ENCODE data around the gene HCCS. TPM values are rescaled to one million over a fixed set of nuclear protein-coding genes. Genes with fewer than 3 reads are reported as not detected.
A peak's percentile ranks its signal among the peaks of the same experiment; 100 is the strongest.
"Not testable (repeated sequence)": the region's sequence is repeated elsewhere in the genome, so short reads cannot be mapped to it uniquely, and the experiment has no call there.

HCCS gene
- total RNA-seq, 1 experiment from 2014 or later: 116 TPM

DNA sequence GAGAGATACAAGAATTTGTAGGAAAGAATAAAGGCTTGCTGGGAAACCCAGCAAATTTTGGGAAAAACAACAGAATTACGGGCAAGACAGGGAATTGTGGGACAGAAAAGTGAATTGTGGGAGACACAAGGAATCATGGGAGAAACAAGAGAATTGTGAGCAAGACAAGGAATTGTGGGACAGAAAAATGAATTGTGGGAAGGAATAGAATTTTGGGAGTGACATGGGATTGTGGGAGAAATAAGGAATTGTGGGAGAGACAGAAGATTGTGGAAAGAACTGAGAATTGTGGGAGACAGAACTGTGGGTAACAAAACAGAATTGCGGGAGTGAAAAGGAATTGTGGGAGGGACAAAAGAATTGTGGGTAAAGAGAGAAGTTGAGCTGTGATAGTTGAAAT is 1.2 kb upstream of the HCCS start:
- no peak for DNase-seq
- peak overlapping the region; percentile 90 for H3K4me3 ChIP-seq
- peaks cover 29% of the 10 kb centered on the region for H3K36me3 ChIP-seq
- no peaks in the 10 kb centered on the region for H3K27me3 ChIP-seq
- peaks cover 3% of the 10 kb centered on the region; the same call in 1 of the 2 replicates for H3K9me3 ChIP-seq

DNA sequence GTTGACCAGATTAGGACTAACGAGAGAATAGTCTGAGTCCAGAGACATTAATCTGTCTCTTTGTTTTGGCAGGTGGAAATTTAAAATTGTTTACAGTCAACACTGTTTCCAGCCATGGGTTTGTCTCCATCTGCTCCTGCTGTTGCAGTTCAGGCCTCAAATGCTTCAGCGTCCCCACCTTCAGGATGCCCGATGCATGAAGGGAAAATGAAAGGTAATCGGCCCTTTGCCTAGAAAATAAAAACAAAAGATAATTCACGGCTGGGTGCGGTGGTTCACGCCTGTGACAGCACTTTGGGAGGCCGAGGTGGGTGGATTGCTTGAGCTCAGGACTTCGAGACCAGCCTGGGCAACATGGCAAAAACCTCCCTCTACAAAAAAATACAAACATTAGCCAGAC is 815 bp downstream of the HCCS start:
- H3K36me3 ChIP-seq: peaks cover 42% of the 10 kb centered on the region

DNA sequence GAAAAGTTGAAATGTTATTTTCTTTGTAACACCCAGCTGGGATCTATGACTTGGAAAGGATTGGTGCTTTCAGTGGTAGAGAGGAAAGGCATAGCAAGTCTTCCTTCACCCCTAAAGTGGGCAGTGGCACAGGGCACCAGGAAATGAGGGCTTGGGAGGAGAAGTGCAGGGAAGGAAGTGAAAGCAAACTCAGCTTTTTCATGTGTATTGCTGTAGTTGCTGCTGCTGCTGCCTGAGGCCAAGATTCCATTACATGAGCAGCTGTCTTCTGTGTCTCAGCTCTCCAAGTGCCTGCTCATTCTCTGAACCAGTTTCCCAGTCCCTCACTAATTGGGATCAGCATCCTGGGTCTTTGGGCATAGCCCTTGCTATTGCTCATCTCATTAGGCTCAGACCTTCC is 2.6 kb downstream of the HCCS start:
- Histone ChIP-seq H3K4me3 (no peak overlapping the region), H3K27me3 (no peaks in the 10 kb centered on the region), H3K36me3 (peaks cover 59% of the 10 kb centered on the region), H3K9me3 (peaks cover 3% of the 10 kb centered on the region; the same call in 1 of the 2 replicates)
- DNase-seq: no peak

More for the DNA sequence above, 815 bp downstream of the HCCS start:
- peaks cover 3% of the 10 kb centered on the region; the same call in 1 of the 2 replicates for H3K9me3 ChIP-seq
- H3K4me3 ChIP-seq: peak overlapping the region; percentile 90
- no peaks in the 10 kb centered on the region for H3K27me3 ChIP-seq
- no peak for DNase-seq

DNA sequence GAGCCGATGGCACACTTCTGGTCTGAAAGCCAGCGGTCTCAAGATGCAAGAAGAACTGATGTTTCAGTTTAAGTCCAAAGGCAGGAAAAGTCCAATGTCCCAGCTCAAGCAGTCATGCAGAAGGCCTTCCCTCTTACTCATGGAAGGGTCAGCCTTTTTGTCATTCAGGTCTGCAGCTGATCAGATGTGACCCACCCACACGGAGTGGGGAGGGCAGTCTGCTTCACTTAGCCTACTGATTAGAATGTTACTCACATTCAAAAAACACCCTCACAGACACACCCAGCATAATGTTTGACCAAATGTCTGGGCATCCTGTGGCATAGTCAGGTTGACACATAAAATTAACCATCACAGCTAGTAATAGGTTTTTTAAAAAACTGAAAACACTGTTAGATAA is 6.6 kb downstream of the HCCS start:
- no peak for DNase-seq

DNA sequence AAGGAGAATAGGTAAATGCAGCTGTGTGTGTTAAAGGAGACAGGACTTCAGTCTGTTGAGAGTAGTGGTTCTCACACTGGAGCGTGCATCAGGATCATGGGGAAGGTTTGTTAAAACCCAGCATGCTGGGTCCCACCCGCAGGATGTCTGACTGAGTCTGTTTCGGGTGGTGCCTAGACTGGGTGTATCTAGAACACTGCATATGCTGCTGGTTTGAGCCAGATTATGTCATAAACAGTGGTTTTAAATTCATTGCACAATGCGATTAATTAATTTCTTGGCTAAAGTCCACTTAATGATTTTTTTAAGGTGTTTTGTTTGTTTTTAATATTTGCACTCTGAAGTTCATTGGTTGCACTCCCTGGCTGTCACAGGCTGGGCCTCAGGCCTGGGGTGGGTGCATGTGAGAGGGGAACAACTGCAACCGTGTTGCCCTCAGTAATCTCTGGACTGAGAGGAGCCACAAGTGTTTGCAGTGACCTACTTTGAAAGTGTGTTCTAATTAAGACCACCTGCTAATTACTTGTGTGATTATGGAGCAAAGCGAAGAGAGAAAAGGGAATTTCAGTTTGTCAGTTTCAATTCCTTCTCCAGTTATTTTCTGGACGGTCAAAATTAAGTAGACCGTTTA is 8.3 kb downstream of the HCCS start:
- peaks cover 73% of the 10 kb centered on the region for H3K36me3 ChIP-seq

More for the DNA sequence above, 6.6 kb downstream of the HCCS start:
- Histone ChIP-seq H3K4me3 (no peak overlapping the region), H3K36me3 (peaks cover 85% of the 10 kb centered on the region), H3K27me3 (no peaks in the 10 kb centered on the region), H3K9me3 (no peaks in the 10 kb centered on the region)

DNA sequence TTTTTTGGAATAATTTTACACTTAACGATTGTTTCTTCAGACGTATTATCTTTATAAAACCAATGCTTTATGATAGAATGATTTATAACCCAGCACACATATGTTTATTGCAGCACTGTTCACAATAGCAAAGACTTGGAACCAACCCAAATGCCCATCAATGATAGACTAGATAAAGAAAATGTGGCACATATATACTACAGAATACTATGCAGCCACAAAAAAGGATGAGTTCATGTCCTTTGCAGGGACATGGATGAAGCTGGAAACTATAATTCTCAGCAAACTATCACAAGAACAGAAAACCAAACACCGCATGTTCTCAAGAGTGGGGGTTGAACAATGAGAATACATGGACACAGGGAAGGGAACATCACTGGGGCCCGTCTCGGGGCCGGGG is 12.0 kb downstream of the HCCS start:
- H3K9me3 ChIP-seq, H3K4me3 ChIP-seq, DNase-seq, H3K27me3 ChIP-seq: not testable (repeated sequence)
- peaks cover 41% of the 10 kb centered on the region for H3K36me3 ChIP-seq

More for the DNA sequence above, 8.3 kb downstream of the HCCS start:
- H3K4me3 ChIP-seq: no peak overlapping the region
- no peaks in the 10 kb centered on the region for H3K27me3 ChIP-seq
- H3K9me3 ChIP-seq: no peaks in the 10 kb centered on the region
- no peak for DNase-seq

DNA sequence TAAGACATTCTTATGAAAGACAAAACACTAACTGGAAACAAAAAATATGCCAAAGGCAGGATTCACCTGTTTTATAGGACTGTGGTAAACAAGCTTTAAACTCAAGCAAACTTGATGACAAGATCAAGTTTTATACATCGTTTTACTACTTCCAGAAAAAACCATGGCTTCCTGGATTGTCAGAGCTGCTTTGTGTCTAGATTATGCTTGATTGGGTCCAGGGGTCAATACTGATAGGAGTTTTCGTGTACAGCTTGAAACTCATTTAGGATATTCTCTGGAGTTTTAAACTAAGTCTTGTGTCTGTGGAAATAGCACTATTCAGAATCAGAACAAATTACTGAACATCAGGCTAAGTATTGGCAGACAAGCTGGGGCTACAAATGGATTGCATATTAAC is 13.0 kb downstream of the HCCS start:
- H3K36me3 ChIP-seq: peaks cover 33% of the 10 kb centered on the region
- H3K4me3 ChIP-seq: no peak overlapping the region
- no peaks in the 10 kb centered on the region for H3K27me3 ChIP-seq
- DNase-seq: no peak
- no peaks in the 10 kb centered on the region for H3K9me3 ChIP-seq

DNA sequence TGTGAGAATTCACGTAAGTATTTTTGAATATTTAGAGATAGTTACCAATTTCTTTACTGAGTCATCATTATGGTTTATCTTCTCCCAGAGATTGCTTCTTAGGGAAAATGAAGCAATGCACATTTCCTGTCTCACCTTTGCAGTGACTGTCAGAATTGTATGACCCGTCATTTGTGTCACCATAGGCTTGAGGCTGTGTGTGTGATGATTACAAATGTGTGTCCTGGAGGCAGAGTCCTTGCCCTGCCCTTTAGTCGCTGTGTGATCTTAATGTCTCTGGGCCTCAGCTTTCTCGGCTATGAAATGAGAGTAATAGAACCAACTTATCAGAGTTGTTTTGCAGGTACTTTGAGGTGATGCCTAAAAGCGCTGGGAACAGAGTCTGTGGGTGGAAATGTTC is 13.9 kb downstream of the HCCS start:
- Histone ChIP-seq H3K36me3 (peaks cover 23% of the 10 kb centered on the region), H3K27me3 (no peaks in the 10 kb centered on the region), H3K4me3 (no peak overlapping the region), H3K9me3 (no peaks in the 10 kb centered on the region)
- no peak for DNase-seq

DNA sequence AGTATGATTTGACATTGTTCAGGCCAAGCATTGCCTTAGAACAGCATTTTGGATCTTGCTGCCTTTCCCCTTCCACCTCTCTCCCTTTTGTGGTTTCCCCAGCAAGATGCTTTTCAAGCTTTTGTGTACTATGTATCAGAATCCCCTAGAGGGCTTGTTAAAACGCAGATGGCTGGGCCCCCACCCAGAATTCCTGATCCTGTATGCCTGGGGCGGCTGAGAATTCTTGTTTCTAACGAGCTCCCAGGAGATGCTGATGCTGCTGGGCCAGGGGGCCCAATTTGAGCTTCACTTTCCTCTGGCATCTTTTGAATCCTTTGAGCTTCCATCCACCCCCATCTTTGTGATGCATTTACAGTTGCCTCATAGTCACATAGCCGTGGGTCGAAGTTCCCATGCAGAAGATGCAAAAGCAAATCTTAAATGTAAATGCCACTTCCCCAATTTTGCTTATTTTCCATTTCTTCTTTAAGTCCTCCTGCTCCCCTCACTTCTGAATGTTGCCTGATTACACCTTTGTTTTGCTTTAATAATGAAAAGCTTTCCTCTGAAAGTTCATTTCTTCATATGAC is 18.5 kb downstream of the HCCS start:
- H3K27me3 ChIP-seq: no peaks in the 10 kb centered on the region
- no peaks in the 10 kb centered on the region for H3K9me3 ChIP-seq
- H3K36me3 ChIP-seq: no peaks in the 10 kb centered on the region
- no peak overlapping the region for H3K4me3 ChIP-seq
- no peak for DNase-seq

DNA sequence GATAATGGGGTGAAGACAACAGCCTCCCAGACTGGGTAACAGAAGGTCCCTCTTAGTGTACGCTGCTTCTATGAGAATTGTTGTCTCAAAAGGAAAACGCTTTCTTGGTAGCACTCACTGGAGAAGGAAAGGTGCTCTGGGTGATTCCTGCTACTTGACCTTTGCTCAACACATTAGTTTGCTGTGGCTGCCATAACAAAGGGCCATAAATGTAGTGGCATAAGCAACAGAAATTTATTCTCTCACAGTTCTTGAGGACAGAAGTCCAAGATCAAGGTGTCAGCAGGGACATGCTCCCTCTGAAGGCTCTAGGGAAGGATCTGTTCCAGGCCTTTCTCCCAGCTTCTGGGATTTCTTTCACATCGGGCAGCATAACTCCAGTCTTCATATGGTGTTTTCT is 19.0 kb downstream of the HCCS start:
- DNase-seq: no peak
- Histone ChIP-seq H3K27me3 (no peaks in the 10 kb centered on the region), H3K4me3 (no peak overlapping the region), H3K9me3 (no peaks in the 10 kb centered on the region), H3K36me3 (no peaks in the 10 kb centered on the region)

DNA sequence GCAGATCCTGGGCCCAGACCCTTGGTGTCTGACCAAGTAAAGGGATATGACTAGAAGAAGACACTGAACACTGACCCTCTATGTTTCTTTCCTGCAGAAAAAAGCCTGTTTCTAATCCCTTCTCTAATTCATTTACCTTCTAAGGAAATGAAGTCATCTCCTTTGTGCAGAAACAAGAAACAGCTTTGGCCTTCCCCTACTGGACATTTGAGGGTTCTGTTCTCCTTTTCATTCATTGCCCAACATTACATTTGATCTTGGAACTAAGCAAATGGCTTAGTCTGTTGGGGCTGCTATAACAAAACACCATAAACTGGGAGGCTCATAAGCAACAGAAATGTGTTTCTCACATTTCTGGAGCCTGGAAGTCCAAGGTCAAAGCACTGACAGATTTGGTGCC is 20.0 kb downstream of the HCCS start:
- no peaks in the 10 kb centered on the region for H3K9me3 ChIP-seq
- no peak overlapping the region for H3K4me3 ChIP-seq
- H3K36me3 ChIP-seq: no peaks in the 10 kb centered on the region
- H3K27me3 ChIP-seq: no peaks in the 10 kb centered on the region
- DNase-seq: no peak

DNA sequence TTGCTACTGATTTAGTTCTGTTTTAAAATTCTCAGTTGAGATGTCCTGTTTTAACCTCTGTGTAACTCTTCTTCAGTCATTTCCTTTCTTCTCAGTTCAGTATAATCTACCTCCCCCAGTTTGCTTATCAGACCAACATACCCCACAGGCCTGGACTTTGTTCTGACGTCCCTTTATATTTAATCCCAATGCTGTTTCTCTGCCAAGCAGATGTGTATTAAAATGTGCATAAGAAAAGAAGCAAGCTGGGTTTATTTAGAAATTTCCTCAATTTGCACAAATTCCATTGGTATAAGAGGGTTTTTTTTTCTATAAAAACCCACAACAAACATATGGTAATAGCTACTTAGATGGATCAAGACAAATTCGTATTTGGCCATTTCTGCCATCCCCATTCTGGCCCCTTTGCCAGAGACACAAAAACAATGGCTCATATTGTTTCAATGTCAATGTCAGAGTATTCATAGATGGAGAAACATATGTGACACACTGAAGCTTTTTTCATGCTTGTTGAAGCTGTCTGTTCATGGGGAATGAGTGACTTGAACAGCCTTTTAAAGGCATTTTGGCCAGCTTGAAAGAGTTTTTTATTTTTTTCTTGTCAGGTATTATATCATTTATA is 24.5 kb downstream of the HCCS start:
- H3K4me3 ChIP-seq: no peak overlapping the region
- no peaks in the 10 kb centered on the region for H3K36me3 ChIP-seq
- no peaks in the 10 kb centered on the region for H3K27me3 ChIP-seq
- no peaks in the 10 kb centered on the region for H3K9me3 ChIP-seq
- no peak for DNase-seq

DNA sequence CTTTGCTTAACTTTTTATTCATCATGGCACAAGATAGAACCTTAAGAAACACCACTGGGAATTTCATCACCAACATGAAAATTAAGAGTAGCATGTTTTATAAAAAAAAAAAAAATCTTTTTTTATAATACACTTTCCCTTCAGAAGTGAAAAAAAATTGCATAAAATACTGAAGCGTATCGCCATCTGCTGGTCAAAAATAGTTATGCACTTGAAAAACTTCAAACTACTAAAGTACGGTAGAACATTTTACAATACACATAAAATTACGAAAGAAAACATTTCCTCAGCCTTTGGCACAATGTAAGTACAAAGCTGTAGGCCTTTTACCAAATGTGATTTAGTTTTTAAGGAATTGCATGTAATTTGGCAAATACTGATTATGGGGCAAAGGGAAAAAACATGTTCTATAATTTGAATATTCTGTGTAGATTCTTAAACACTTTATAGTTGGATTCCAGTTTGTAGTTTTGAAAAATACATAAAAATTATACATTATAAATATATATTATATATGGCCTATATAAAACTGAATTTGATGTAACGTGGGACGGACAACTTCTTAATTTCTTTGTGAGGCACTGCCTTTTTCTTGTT is 26.5 kb downstream of the HCCS start:
- no peak overlapping the region for H3K4me3 ChIP-seq
- H3K9me3 ChIP-seq: no peaks in the 10 kb centered on the region
- no peaks in the 10 kb centered on the region for H3K36me3 ChIP-seq
- H3K27me3 ChIP-seq: no peaks in the 10 kb centered on the region
- no peak for DNase-seq

DNA sequence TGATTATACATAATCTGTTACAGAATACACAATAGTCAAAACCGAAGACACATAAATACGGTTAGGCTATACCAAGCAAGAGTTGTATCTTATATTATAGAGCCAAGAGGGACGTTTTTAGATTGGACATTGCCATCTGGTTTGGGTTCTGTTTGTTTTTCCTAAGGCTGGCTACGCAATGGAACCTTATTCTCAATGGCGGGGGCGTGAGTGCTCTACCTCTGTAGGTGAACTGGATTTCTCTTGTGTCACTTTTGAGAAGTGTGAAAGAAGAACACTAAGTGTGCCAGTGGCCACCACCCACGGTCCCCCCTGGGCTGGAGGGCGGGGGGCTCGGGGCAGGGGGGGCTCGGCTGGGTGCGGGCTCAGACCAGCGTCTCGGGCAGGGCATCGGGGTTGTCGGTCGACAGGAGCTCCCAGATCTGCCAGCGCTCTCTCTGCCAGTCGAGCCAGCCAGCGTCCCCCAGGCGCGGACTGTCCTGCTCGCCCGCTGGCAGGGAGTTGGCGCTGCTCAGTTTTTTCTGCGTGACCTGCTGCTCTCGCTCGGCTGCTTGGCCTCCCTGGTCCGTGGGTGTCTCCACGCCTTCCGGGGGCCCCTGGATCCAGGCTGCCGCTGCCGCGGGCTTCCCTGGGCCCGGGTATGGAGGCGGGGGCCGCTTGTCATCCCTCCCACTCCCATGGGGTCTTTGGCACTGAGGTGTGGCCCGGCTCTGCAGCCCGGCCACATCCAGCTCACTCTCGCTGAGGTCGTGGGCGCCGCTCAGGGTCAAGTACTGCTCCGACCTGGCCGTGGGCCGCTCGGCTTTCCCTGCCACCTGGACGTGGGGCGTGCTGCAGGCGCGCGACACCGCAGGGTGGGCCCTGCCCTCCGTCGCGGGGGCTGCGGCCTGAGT is 27.6 kb downstream of the HCCS start:
- no peaks in the 10 kb centered on the region for H3K27me3 ChIP-seq
- no peaks in the 10 kb centered on the region for H3K36me3 ChIP-seq
- H3K9me3 ChIP-seq: no peaks in the 10 kb centered on the region
- H3K4me3 ChIP-seq: no peak overlapping the region
- DNase-seq: no peak

DNA sequence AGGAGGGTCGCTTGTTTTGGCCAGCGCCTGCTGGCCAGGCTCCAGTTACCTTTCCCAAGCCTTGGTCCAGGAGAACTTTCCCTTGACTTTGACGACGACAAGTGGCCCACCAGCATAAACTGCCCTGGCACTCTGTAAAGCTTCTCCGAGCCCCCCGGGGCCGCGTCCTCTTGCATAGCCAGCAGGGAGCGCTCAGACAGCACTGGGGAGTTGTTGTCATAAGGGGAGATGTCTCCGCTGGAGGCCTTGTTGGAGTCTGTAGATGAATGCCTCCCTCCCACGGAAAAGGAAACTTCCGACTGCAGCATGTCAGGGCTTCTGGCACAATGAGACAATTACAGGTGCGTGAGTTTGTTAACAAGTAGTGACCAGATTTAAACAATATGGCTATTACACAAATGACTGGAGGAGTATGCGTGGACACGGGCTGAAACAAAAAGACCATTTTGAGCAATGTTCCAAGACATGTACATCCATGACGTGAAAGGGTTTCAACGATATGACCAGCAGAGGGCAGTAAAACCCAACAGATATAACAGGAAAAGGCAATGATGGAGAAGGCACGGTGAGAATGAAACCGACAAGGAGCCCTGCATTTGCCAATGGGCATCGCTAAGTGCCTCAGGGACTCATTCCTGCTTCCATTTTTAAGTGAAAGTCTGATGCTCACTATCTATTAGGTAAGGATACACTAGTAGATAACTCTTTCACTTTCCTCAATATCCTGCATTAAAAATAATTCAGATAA is 33.0 kb downstream of the HCCS start:
- H3K27me3 ChIP-seq: no peaks in the 10 kb centered on the region
- H3K4me3 ChIP-seq: no peak overlapping the region
- DNase-seq: peak; percentile 21
- no peaks in the 10 kb centered on the region for H3K9me3 ChIP-seq
- H3K36me3 ChIP-seq: no peaks in the 10 kb centered on the region

DNA sequence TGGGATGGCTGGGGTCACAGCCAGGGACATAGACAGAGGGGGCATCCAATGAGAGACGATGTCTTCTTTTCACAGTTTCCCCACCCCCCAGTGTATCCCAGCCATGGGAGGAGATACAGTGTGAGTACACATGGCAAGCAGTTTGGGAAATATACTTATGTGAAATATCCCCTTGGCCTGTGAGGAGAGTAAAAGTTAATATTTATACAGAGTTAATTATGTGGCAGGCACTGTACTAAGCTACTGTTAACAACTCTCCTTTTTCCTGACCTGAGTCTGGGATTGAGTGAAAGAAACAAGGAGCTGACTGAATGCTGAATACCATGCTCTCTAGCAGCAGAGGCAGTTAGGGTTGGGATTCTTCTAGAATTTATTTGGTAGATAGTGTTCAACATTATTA is 35.3 kb downstream of the HCCS start:
- no peak overlapping the region for H3K4me3 ChIP-seq

More for the DNA sequence above, 35.3 kb downstream of the HCCS start:
- Histone ChIP-seq H3K27me3 (no peaks in the 10 kb centered on the region), H3K9me3 (no peaks in the 10 kb centered on the region), H3K36me3 (no peaks in the 10 kb centered on the region)
- no peak for DNase-seq

Data from MG63 (cell line).